ENCODE data around the gene INCENP.
"Not testable (repeated sequence)": the region's sequence is repeated elsewhere in the genome, so short reads cannot be mapped to it uniquely, and the experiment has no call there.

The INCENP gene

DNA sequence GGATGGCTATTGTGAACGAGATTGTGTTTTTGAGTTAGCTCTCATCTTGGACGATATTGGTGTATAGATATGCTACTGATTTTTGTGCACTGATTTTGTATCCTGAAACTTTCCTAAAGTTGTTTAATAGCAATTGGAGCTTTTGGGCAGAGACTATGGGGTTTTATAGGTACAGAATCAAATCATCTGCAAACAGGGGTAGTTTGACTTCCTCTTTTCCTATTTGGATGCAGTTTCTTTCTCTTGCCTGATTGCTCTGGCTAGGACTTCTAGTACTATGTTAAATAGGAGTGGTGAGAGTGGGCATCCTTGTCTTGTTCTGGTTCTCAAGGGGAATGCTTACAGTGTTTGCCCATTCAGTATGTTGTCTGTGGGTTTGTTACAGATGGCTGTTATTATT is 57.3 kb downstream of the INCENP start:
- Histone ChIP-seq H3K36me3 (ENCODE audit: control insufficient read depth, insufficient read depth, low read length) (no peaks in the 10 kb centered on the region), H3K4me1 (ENCODE audit: control insufficient read depth, insufficient read depth, low read length) (no peaks in the 10 kb centered on the region), H3K27me3 (ENCODE audit: control insufficient read depth, insufficient read depth, low read length) (no peaks in the 10 kb centered on the region), H3K9me3 (ENCODE audit: control insufficient read depth, insufficient read depth, low read length) (no peaks in the 10 kb centered on the region), H3K4me3 (ENCODE audit: low read depth, low read length) (no peak overlapping the region), H3K27ac (ENCODE audit: low read depth, low read length) (no peak overlapping the region), H3K9ac (ENCODE audit: low read depth, low read length) (no peak overlapping the region)

DNA sequence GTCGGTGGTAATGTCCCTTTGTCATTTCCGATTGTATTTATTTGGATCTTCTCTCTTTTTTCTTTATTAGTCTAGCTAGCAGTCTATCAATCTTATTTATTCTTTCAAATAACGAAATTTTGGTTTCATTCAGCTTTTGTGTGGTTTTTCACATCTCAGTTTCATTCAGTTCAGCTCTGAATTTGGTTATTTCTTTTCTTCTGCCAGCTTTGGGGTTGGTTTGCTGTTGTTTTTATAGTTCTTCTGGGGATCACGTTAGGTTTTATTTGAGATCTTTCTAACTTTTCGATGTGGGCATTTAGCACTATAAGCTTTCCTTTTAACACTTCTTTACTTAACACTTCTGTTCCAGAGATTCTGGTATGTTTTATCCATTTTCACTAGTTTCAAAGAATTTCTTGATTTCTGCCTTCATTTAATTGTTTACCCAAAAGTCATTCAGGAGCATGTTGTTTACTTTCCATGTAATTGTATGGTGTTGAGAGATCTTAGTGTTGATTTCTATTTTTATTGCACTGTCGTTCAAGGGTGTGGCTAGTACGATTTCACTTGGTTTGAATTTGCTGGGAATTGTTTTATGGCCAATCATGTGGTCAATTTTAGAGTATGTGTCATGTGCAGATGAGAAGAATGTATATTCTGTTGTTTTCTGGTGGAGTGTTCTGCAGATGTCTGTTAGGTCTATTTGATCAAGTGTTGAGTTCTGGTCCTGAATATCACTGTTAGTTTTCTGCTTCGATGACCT is 58.5 kb downstream of the INCENP start:
- no peaks in the 10 kb centered on the region for H3K27me3 ChIP-seq (ENCODE audit: control insufficient read depth, insufficient read depth, low read length)
- no peaks in the 10 kb centered on the region for H3K36me3 ChIP-seq (ENCODE audit: control insufficient read depth, insufficient read depth, low read length)
- H3K9ac ChIP-seq (ENCODE audit: low read depth, low read length), result no peak overlapping the region
- no peaks in the 10 kb centered on the region for H3K4me1 ChIP-seq (ENCODE audit: control insufficient read depth, insufficient read depth, low read length)
- no peak overlapping the region for H3K4me3 ChIP-seq (ENCODE audit: low read depth, low read length)
- no peak overlapping the region for H3K27ac ChIP-seq (ENCODE audit: low read depth, low read length)
- no peaks in the 10 kb centered on the region for H3K9me3 ChIP-seq (ENCODE audit: control insufficient read depth, insufficient read depth, low read length)

- Histone ChIP-seq H3K27ac (ENCODE audit: low read depth, low read length) (no peak overlapping the region), H3K9me3 (ENCODE audit: control insufficient read depth, insufficient read depth, low read length) (no peaks in the 10 kb centered on the region), H3K36me3 (ENCODE audit: control insufficient read depth, insufficient read depth, low read length) (no peaks in the 10 kb centered on the region), H3K4me1 (ENCODE audit: control insufficient read depth, insufficient read depth, low read length) (no peaks in the 10 kb centered on the region), H3K4me3 (ENCODE audit: low read depth, low read length) (no peak overlapping the region), H3K9ac (ENCODE audit: low read depth, low read length) (no peak overlapping the region), H3K27me3 (ENCODE audit: control insufficient read depth, insufficient read depth, low read length) (no peaks in the 10 kb centered on the region)
These were observed 62.4 kb downstream of the INCENP start for GRCh38 chr11:62186195-62186594.

GRCh38 chr11:62190011-62190410 is 66.2 kb downstream of the INCENP start, which contains the start of gene SCGB1D1:
TSS of gene SCGB1D1 (plus strand) at chr11:62190216. CDS start at chr11:62190285, 69 bp downstream.
- H3K4me1 ChIP-seq (ENCODE audit: control insufficient read depth, insufficient read depth, low read length), result no peaks in the 10 kb centered on the region
- H3K9me3 ChIP-seq (ENCODE audit: control insufficient read depth, insufficient read depth, low read length), result no peaks in the 10 kb centered on the region
- H3K9ac ChIP-seq (ENCODE audit: low read depth, low read length), result no peak within 1 kb of the TSS
- no peaks in the 10 kb centered on the region for H3K27me3 ChIP-seq (ENCODE audit: control insufficient read depth, insufficient read depth, low read length)
- no peaks in the 10 kb centered on the region for H3K36me3 ChIP-seq (ENCODE audit: control insufficient read depth, insufficient read depth, low read length)
- no peak within 1 kb of the TSS for H3K27ac ChIP-seq (ENCODE audit: low read depth, low read length)
- H3K4me3 ChIP-seq (ENCODE audit: low read depth, low read length), result no peak within 1 kb of the TSS

DNA sequence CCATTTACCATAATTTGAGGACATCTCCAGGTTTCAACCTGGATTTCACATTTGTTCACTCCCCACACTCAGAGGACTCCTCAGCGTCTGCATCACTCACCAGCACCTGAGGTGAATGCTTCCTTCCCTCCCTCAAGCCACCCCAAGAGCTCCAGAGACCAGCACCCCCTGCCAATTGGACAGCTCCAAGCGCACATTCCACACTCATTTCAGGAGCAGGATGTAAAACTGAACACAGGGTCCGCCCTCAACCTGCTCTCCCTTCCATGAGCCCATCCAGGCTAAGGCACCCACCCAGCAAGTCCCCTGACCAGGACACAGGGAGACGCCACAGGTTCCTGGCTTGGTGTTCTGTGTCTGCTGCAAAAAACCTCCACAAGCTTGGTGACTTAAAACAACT is 70.1 kb downstream of the INCENP start:
- peaks cover 9% of the 10 kb centered on the region; the same call in 1 of the 2 replicates for H3K4me1 ChIP-seq (ENCODE audit: control insufficient read depth, insufficient read depth, low read length)
- H3K4me3 ChIP-seq (ENCODE audit: low read depth, low read length), result no peak overlapping the region
- H3K9ac ChIP-seq (ENCODE audit: low read depth, low read length), result no peak overlapping the region
- no peaks in the 10 kb centered on the region for H3K9me3 ChIP-seq (ENCODE audit: control insufficient read depth, insufficient read depth, low read length)
- H3K27me3 ChIP-seq (ENCODE audit: control insufficient read depth, insufficient read depth, low read length), result no peaks in the 10 kb centered on the region
- no peak overlapping the region for H3K27ac ChIP-seq (ENCODE audit: low read depth, low read length)
- H3K36me3 ChIP-seq (ENCODE audit: control insufficient read depth, insufficient read depth, low read length), result no peaks in the 10 kb centered on the region

DNA sequence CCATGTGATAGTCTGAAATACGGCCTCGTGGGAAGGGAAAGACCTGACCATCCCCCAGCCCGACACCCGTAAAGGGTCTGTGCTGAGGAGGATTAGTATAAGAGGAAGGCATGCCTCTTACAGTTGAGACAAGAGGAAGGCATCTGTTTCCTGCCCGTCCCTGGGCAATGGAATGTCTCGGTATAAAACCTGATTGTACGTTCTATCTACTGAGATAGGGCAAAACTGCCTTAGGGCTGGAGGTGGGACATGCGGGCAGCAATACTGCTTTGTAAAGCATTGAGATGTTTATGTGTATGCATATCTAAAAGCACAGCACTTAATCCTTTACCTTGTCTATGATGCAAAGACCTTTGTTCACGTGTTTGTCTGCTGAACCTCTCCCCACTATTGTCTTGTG is 71.2 kb downstream of the INCENP start:
- H3K4me1 ChIP-seq (ENCODE audit: control insufficient read depth, insufficient read depth, low read length); H3K9ac ChIP-seq (ENCODE audit: low read depth, low read length); H3K36me3 ChIP-seq (ENCODE audit: control insufficient read depth, insufficient read depth, low read length); H3K9me3 ChIP-seq (ENCODE audit: control insufficient read depth, insufficient read depth, low read length); H3K27me3 ChIP-seq (ENCODE audit: control insufficient read depth, insufficient read depth, low read length); H3K27ac ChIP-seq (ENCODE audit: low read depth, low read length); H3K4me3 ChIP-seq (ENCODE audit: low read depth, low read length): not testable (repeated sequence)

DNA sequence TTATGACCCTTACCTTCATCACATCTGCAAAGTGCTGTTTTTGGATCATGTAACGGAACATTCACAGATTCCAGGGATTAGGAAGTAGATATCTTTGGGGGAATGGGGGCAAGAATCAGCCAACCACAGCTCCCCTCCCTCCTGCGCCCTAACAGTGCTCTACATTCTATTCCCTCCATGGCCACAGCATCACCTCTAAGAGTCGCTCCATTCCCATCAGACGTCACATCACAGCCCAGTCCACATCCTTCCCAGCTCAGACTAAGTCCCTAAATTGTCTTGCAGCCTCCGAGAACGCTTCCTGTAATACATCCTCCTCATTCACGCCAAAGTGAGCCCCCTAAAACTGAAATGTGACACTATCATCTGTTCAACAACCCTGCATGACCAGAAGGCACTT is 72.1 kb downstream of the INCENP start:
- H3K27me3 ChIP-seq (ENCODE audit: control insufficient read depth, insufficient read depth, low read length), result no peaks in the 10 kb centered on the region
- no peak overlapping the region for H3K27ac ChIP-seq (ENCODE audit: low read depth, low read length)
- no peak overlapping the region for H3K4me3 ChIP-seq (ENCODE audit: low read depth, low read length)
- H3K9ac ChIP-seq (ENCODE audit: low read depth, low read length), result no peak overlapping the region
- peaks cover 9% of the 10 kb centered on the region; the same call in 1 of the 2 replicates for H3K4me1 ChIP-seq (ENCODE audit: control insufficient read depth, insufficient read depth, low read length)
- no peaks in the 10 kb centered on the region for H3K9me3 ChIP-seq (ENCODE audit: control insufficient read depth, insufficient read depth, low read length)
- H3K36me3 ChIP-seq (ENCODE audit: control insufficient read depth, insufficient read depth, low read length), result no peaks in the 10 kb centered on the region

- not testable (repeated sequence) for H3K9ac ChIP-seq (ENCODE audit: low read depth, low read length); H3K27me3 ChIP-seq (ENCODE audit: control insufficient read depth, insufficient read depth, low read length); H3K4me1 ChIP-seq (ENCODE audit: control insufficient read depth, insufficient read depth, low read length); H3K4me3 ChIP-seq (ENCODE audit: low read depth, low read length); H3K27ac ChIP-seq (ENCODE audit: low read depth, low read length); H3K9me3 ChIP-seq (ENCODE audit: control insufficient read depth, insufficient read depth, low read length); H3K36me3 ChIP-seq (ENCODE audit: control insufficient read depth, insufficient read depth, low read length)
These were observed 73.6 kb downstream of the INCENP start for GRCh38 chr11:62197400-62197799.

DNA sequence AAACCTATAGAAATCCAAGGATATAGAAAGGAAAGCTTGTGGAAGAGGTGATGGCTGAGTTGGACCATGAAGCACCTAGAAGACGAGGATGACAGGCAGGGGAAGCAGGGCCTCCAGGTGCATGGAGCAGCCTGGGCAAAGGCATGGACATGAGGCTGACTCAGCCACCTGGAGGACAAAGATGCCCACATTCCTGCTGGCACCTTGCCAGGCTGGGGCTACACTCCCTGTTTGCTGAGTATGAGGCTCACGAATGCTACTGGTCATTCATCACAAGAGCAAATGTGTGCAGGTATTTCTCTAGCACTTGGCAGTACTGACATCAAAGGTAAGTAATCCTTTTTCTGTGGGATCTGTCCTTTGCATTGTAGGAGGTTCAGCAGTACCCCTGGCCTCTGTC is 77.6 kb downstream of the INCENP start:
- Histone ChIP-seq H3K4me3 (ENCODE audit: low read depth, low read length) (no peak overlapping the region), H3K9ac (ENCODE audit: low read depth, low read length) (no peak overlapping the region), H3K9me3 (ENCODE audit: control insufficient read depth, insufficient read depth, low read length) (no peaks in the 10 kb centered on the region), H3K27ac (ENCODE audit: low read depth, low read length) (no peak overlapping the region), H3K36me3 (ENCODE audit: control insufficient read depth, insufficient read depth, low read length) (no peaks in the 10 kb centered on the region), H3K4me1 (ENCODE audit: control insufficient read depth, insufficient read depth, low read length) (no peaks in the 10 kb centered on the region), H3K27me3 (ENCODE audit: control insufficient read depth, insufficient read depth, low read length) (no peaks in the 10 kb centered on the region)
